DMS53 treated with DMSO at 0.1 percent for 48 hours (cell line): ENCODE data around the gene ZNF276.
"Not testable (repeated sequence)": the region's sequence is repeated elsewhere in the genome, so short reads cannot be mapped to it uniquely, and the experiment has no call there.

Experiments used
- DNase-seq: peaks from one replicate; lab custom pipeline; 2025; ENCODE audit not compliant: unreplicated experiment; lab: John Stamatoyannopoulos, UW

The ZNF276 gene

GRCh38 chr16:89736554-89736953, 15.2 kb downstream of the ZNF276 start:
- DNase-seq, result no peak

- DNase-seq, result no peak
Measured at GRCh38 chr16:89737341-89738071, 16.2 kb downstream of the ZNF276 start.

- DNase-seq, result no peak
Measured at GRCh38 chr16:89738072-89738377, 16.7 kb downstream of the ZNF276 start.

- no peak for DNase-seq
Measured at GRCh38 chr16:89738538-89739317, 17.4 kb downstream of the ZNF276 start.

GRCh38 chr16:89739383-89739782, 18.0 kb downstream of the ZNF276 start:
- no peak for DNase-seq

GRCh38 chr16:89741342-89742014, 20.1 kb downstream of the ZNF276 start:
- no peak for DNase-seq

- no peak for DNase-seq
Measured at GRCh38 chr16:89742948-89743347, 21.6 kb downstream of the ZNF276 start.

GRCh38 chr16:89744813-89745212, 23.5 kb downstream of the ZNF276 start:
- no peak for DNase-seq

- DNase-seq, result no peak
Measured at GRCh38 chr16:89746043-89746442, 24.7 kb downstream of the ZNF276 start.

- no peak for DNase-seq
Measured at GRCh38 chr16:89748076-89748475, 26.7 kb downstream of the ZNF276 start.

- DNase-seq, result no peak
Measured at GRCh38 chr16:89748921-89749320, 27.6 kb downstream of the ZNF276 start.

- DNase-seq, result no peak
Measured at GRCh38 chr16:89749637-89750036, 28.3 kb downstream of the ZNF276 start.

- DNase-seq, result no peak
Measured at GRCh38 chr16:89759746-89760340, 38.5 kb downstream of the ZNF276 start.

GRCh38 chr16:89761304-89761922, 40.1 kb downstream of the ZNF276 start:
- DNase-seq, result no peak

- no peak for DNase-seq
Measured at GRCh38 chr16:89764711-89765201, 43.4 kb downstream of the ZNF276 start.

- no peak for DNase-seq
Measured at GRCh38 chr16:89765292-89765830, 44.0 kb downstream of the ZNF276 start.

- no peak for DNase-seq
Measured at GRCh38 chr16:89770367-89770766, 49.0 kb downstream of the ZNF276 start.

GRCh38 chr16:89775223-89775622, 53.9 kb downstream of the ZNF276 start:
- DNase-seq, result no peak

- DNase-seq, result not testable (repeated sequence)
Measured at GRCh38 chr16:89778211-89778610, 56.9 kb downstream of the ZNF276 start.

GRCh38 chr16:89779231-89779908, 58.0 kb downstream of the ZNF276 start:
- DNase-seq, result no peak
